HG03521 (cell line): ENCODE data around the gene PLCH1.

Experiments
- ATAC-seq: cut with Tn5 transposase; IDR thresholded peaks from one replicate; pipeline ENCODE4 v1.9.1; 2021; ENCODE audit warnings: mild to moderate bottlenecking, moderate library complexity; ENCODE audit not compliant: unreplicated experiment

The PLCH1 gene

GRCh38 chr3:155690921-155691320, 54.0 kb downstream of the PLCH1 start:
- no peak for ATAC-seq

- ATAC-seq = no peak
These were observed 56.4 kb downstream of the PLCH1 start for GRCh38 chr3:155688481-155688880.

GRCh38 chr3:155683344-155683720, 61.5 kb downstream of the PLCH1 start:
- ATAC-seq = no peak

- no peak for ATAC-seq
These were observed 62.2 kb downstream of the PLCH1 start for GRCh38 chr3:155682426-155683343.

GRCh38 chr3:155676252-155676981, 68.5 kb downstream of the PLCH1 start:
- ATAC-seq = no peak

GRCh38 chr3:155675094-155675493, 69.8 kb downstream of the PLCH1 start:
- ATAC-seq = no peak

GRCh38 chr3:155673421-155673820, 71.5 kb downstream of the PLCH1 start:
- ATAC-seq = no peak

- ATAC-seq = no peak
These were observed 74.5 kb downstream of the PLCH1 start for GRCh38 chr3:155670335-155670734.

- ATAC-seq = no peak
These were observed 76.9 kb downstream of the PLCH1 start for GRCh38 chr3:155667988-155668387.

- no peak for ATAC-seq
These were observed 79.8 kb downstream of the PLCH1 start for GRCh38 chr3:155664925-155665695.

- ATAC-seq = no peak
These were observed 81.2 kb downstream of the PLCH1 start for GRCh38 chr3:155663467-155664212.

- ATAC-seq = no peak
These were observed 83.1 kb downstream of the PLCH1 start for GRCh38 chr3:155661760-155662159.

GRCh38 chr3:155661042-155661441, 83.8 kb downstream of the PLCH1 start:
- no peak for ATAC-seq

- ATAC-seq = no peak
These were observed 86.1 kb downstream of the PLCH1 start for GRCh38 chr3:155658671-155659261.

- ATAC-seq = no peak
These were observed 86.9 kb downstream of the PLCH1 start for GRCh38 chr3:155658006-155658405.

GRCh38 chr3:155657161-155657560, 87.7 kb downstream of the PLCH1 start:
- no peak for ATAC-seq

- no peak for ATAC-seq
These were observed 88.4 kb downstream of the PLCH1 start for GRCh38 chr3:155656466-155656865.

- ATAC-seq = no peak
These were observed 93.2 kb downstream of the PLCH1 start for GRCh38 chr3:155651489-155652218.

GRCh38 chr3:155648013-155648591, 96.8 kb downstream of the PLCH1 start:
- no peak for ATAC-seq
